GM12864 (cell line): ENCODE results near the gene TRUB2.

Source experiments
- DNase-seq: peaks from one replicate; pipeline ENCODE4 v3.0.0-alpha.2; 2011; ENCODE audit warnings: low read depth
- H3K4me3 ChIP-seq: 2 replicates; pipeline ENCODE4 v1.5.1; 2011; ENCODE audit warnings: mild to moderate bottlenecking, low read depth, low read length, control low read depth
- CTCF ChIP-seq: IDR thresholded peaks from 2 replicates; pipeline ENCODE4 v1.5.1; 2011; ENCODE audit warnings: low read depth, mild to moderate bottlenecking, moderate library complexity, low read length, control low read depth, inconsistent platforms; ENCODE audit errors: missing control alignments

TRUB2 gene

DNA sequence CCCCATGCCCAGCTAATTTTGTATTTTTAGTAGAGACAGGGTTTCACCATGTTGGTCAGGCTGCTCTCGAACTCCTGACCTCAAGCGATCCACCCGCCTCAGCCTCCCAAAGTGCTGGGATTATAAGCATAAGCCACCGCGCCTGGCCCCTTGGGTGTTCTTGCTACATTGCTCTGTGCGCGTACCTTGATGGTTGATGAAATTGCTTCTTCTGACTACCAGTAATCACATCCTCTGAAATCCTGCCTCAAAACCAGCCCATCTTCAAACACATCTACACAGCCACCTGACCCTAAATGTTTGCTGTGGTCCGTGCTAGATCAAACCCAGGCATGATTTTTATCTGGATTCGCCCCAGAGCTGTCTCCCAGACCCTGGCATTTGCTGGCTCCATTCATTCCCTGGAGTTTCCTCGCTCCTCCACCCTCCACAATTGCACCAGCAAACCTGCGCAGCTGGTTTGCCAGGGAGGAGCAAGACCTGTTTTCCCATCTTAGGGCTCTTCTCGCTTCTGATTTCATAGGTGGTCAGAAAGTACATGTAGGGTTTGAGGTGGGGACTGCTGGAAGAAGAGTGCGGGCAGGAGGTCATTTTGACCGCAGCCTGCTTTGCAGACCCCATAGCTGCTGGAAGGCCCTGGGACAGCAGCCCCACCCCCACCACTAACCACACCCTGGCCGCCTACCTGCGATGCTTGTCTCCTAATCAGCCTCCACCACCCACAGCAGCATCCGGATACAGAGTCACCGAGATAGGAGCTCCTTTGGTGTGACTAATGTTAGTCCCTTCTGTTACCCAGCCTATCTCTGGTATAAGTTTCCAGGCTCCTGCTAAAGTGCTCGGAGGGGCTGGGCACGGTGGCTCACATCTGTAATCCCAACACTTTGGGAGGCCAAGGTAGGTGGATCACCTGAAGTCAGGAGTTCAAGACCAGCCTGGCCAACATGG, 23.4 kb downstream of the TRUB2 start:
- no peak for DNase-seq
- no peak for TF ChIP-seq CTCF
- no peak overlapping the region for H3K4me3 ChIP-seq

GRCh38 chr9:128297221-128297773, 24.9 kb downstream of the TRUB2 start:
- no peak for DNase-seq
- no peak overlapping the region for H3K4me3 ChIP-seq
- TF ChIP-seq CTCF: no peak

GRCh38 chr9:128296340-128297220, 25.7 kb downstream of the TRUB2 start:
- H3K4me3 ChIP-seq: no peak overlapping the region
- no peak for DNase-seq
- no peak for TF ChIP-seq CTCF

- no peak overlapping the region for H3K4me3 ChIP-seq
- DNase-seq: no peak
- no peak for TF ChIP-seq CTCF
These were observed 28.1 kb downstream of the TRUB2 start for GRCh38 chr9:128294142-128294541.

- no peak overlapping the region for H3K4me3 ChIP-seq
- no peak for TF ChIP-seq CTCF
- DNase-seq: no peak
These were observed 29.2 kb downstream of the TRUB2 start for GRCh38 chr9:128293091-128293490.

GRCh38 chr9:128292009-128292408, 30.2 kb downstream of the TRUB2 start:
- no peak for TF ChIP-seq CTCF
- H3K4me3 ChIP-seq: no peak overlapping the region
- no peak for DNase-seq
